HG03108 (cell line): ENCODE measurements around the gene VAV2.
A peak's percentile ranks its signal among the peaks of the same experiment; 100 is the strongest.

Source experiments
- ATAC-seq: cut with Tn5 transposase; IDR thresholded peaks from one replicate; pipeline ENCODE4 v1.9.1; 2021; ENCODE audit warnings: moderate library complexity; ENCODE audit not compliant: unreplicated experiment

Gene VAV2

DNA sequence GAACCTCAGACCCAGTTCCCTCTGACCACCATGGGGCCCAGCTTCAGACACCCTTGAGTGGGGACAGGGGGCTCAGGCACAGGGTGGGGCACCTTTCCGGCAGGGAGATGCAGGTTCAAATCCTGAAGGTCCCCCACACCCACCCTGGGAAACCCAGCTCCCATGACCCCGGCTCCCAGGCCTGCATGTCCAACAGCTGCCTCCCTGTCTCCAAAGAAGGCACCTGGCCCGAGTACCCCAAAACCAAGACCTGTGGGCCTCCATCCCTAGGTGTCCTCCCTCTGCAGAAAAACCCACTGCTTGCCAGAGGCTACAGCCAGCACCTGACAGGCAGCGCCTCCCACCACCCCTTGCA is 38.5 kb downstream of the VAV2 start:
- no peak for ATAC-seq

GRCh38 chr9:133952598-133953550 is 39.2 kb downstream of the VAV2 start:
- ATAC-seq: no peak

GRCh38 chr9:133951265-133951664 is 40.9 kb downstream of the VAV2 start:
- ATAC-seq: no peak

DNA sequence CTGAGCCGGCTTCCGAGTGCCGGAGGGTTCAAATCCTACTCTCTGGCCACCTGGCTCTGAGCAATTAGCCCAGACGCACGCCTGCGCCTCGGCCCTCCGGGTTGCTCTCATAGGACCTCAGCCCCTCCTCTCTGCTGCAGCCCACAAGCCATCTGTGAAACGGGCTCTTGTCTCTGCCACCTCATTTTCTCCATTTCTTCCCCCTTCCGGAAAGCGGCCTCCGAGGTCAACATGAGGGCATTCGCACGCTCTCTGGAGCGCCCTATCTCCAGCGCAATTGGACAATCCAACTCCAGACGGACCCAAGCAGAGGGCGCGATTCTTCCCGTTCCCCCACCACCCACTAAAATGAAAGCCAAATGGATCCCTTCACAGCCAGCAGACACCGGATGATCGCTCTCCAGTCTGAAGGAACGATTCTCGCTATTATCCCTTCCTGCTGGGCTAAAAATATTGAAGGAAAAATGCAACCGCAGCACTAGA is 41.5 kb downstream of the VAV2 start:
- no peak for ATAC-seq

DNA sequence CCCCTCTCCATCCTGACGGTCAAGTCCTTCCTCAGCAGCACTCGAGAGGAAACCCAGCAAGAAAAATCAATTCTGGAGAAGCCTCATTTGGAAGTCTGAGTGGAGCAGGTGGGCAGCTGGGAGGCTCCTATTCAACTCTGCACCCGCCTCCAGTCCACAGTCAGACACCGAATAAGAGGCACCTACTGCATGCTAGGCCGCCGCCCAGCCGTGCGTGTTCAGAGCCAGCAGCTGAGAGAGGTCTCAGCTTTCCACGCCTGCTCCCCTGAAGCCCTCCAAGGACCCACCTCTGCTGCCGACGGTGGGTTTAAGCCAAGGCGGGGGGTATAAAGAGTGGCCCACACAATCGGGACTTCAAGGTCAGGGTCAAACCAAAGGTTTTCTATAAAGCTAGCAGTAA is 41.9 kb downstream of the VAV2 start:
- no peak for ATAC-seq

DNA sequence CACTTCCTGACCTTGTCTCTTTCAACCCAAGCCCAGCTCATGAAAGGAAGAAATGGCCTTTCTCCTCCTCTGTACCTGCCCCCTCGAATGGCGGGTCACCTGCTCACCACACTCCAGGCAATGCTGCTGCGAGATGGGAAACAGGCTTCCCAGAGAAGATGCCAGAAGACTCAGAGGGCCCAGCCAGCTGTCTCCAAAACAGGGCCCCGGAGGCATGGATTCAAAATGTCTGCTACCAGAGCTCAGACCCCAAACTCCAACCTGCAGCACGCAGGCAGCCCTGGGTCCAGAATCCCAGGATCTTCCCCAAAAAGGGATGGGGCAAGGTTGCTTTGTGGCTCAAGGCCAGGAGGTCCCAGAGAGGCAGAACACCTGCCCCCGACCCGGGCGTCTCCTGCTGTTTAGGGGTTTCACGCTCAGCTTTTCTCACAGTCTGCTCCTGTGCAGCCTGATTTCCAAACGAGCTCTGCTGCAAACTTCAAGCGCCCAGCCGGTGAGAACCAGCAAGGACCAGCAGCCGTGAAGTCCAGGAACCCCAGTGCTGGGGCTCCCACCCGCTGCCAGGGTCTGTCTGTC is 42.5 kb downstream of the VAV2 start:
- no peak for ATAC-seq

DNA sequence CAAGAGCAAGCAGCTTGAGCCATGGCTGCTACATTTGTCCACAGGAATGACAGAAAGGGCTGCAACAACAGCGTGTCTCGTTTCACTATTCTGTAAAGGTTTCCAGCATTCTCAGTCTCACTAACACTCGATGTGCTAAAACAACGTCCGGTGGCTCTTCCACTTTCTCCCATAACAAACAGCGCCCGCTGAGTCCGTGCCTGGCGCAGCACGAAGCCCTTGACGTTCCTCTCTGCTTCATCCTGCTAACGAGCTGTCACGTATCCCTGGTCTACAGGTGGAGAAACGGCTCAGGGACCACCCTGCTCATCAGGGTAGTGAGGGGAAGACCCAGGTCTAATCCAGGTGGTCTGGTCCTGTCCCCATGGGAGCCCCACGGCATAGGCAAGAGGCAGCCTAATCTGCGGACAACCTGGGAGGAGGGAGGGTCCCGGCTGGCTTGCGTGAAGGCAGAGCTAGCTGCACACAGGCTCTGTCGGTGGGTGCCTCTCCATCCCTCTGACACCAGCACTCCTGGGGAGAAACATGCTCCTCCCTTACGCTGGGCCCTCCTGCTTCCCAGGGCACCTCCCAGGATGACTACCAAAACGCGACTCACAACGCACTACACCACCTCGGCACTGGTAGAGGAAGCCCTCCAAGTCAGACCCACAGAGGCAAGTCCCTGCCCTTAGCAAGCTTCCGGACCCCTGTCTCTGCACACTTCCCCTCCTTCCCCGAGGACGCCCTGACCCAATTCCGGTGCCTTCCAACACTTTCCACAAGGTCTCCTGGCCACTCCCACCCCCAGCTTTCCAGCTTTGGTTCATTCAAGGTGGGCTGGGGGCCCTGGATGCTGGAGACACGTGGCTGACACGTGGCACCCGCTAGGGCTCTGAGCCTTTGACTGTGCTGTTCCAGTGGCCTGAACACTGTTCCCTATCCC is 43.3 kb downstream of the VAV2 start:
- no peak for ATAC-seq

DNA sequence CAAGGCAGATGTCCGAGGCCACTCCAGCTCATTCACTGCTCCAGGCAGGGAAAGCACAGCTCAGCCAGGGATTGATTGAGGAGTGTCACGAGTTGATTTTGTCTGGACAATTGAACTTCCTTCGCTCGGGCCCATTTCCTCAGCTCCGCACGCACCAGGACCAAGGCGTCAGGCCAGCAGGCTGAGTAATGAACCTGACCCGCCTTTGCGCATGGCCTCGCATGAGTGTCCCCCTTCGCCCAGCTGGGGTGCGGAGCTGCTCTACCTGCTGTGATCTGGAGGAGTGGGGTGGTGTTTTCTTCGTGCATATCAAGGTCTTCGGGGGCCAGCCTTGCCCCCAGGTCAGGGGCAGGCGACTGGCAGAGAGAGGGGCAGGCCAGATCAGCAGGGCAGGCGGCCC is 44.0 kb downstream of the VAV2 start:
- ATAC-seq: no peak

DNA sequence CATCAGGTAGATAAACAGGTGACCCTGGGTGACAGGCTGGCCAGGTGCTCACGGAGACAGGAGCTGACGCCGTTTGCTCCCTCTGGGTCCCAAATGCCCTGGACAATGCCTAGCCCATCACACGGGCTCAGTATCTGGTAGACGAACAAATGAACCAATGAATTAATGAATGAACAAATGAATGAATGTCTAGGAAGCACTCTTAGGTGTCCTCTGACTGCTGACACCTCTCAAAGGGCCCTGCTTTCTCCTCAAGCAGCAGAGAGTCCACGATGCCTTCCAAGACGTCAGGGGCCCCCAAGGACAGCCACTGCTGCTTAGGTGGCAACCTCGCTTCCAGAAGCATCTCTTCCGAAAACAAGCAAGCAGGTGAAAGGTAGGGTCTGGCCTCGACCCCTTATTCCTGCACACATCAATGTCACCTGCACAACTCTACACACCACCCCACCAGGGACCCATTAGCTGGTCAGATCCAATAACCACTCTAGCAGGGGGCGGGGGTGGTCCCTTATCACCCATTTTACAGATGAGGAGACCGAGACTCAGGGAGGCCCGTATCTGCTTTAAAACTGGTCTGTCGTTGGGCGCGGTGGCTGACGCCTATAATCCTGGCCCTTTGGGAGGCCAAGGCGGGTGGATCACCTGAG is 45.2 kb downstream of the VAV2 start:
- ATAC-seq: no peak

GRCh38 chr9:133945977-133946753 is 46.0 kb downstream of the VAV2 start:
- ATAC-seq: peak; percentile 52

DNA sequence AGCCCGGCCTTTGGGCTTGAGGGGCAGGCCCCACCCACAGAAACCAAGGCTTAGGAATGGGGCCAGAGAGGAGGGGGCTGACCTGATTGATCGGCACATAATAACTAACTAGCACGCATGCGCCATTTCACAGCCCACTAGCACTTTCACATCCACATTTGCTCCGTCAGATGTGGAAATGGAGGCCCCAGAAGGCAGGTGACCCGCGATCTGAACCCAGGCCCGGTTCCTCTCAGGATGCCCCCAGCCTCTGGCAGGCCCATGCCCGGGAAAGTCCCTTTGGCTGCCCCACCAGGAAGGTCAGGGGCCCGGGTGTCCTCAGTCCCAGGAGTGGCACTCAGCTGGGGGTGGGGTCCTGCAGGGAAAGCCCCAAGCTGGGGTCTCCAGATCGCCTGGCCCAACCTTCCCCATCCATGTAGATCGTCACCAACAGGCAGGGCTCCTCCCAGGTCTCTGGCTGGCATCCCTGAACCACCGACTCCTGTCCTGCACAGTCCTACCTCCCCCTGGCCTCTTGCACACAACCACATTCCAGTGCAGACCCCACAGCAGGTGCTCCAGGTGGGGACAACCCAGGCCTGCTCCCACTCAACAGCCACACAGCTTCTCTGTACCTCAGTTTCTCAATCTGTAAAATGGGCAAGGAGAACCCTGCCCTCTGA is 46.7 kb downstream of the VAV2 start:
- peak; percentile 49 for ATAC-seq

DNA sequence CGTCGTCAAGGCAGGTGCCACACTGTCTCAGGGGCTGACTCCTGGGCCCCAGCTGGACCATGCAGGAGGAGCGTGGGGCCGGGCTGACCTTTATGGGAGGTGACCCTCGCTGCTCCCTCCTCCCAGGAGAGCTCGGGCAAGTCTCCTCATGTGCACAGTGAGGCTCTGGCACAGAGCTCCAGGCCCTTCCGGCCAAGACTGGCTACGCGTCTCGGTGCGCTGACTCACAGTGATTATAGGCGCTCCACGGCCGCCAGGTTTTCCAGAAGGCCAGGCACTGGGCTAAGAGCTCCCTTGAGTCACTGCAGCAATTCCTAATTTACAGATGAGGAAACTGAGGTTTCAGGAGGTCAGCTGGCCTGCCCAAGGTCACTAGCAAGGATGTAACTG is 47.4 kb downstream of the VAV2 start:
- no peak for ATAC-seq

- no peak for ATAC-seq
These were observed 48.1 kb downstream of the VAV2 start for GRCh38 chr9:133943781-133944745.

DNA sequence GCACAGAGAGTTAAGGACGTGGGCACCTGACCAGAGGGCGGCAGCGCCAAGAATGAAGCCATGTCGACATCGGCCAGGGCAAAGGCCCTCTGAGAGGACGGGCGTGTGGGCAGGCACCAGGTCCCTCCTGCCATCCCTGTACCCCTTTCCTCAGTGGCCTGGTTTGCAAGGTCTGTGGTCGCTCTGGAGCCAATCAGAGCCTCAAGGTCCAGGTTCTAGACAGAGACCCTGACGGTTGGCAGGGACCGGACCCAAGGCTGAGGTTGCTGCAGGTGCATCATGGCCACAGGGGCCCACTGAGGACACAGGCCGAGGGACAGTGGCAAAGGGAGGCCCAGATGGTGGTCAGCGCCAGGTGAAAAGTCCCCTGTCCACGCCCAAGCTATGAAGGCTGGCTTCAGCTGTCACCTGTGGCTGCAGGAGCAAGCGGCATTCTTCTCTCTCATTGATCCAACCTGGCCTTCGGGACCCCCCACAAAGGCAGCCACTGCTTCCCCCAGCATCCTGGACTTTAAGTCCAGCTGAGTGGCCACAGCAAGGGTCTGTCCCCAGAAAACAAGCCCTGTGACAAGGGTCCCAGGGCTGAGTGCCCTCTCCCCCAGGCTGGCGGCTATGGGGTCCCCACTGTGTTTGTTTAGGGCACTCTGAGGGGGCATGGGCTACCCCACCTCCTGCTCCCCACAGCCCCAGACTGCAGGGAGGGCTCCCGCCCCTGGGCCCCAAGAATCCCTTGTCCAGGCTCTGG is 48.9 kb downstream of the VAV2 start:
- ATAC-seq: no peak

DNA sequence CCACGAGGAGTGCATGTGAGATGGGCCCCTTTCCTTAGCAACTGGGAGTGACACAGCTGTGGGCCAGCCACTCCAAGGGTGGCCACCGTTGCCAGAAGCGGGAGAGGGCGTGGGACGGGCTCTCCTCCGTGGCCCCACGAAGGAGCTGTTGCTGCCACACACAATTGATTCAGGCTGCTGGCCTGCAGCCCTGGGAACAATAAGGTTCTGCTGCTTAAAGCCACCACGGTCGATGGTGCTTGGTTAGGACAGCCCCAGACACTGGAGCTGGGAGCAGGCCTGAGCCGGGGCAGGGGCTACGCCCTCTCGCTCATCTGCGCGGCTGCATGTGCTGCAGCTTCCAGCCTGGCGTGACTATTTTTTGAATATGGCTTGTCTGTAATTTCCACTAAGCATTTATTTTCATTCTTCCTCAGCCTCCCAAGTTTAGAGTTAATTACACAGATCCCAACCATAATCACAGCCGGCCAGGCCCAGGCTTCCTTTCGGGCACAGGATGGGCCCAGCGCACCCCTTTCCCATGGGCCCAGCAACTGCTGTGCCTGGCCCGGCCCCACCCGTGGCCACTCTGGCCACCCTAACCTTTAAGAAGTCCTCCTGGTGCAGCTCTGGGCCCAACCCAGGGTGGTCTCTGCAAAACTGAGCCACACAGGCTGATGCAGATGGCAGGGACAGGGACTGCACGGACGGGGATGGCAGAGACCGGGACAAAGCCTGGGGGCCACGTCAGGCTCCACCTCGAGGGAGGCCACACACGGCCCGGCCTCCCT is 49.7 kb downstream of the VAV2 start:
- ATAC-seq: no peak

GRCh38 chr9:133939845-133940244 is 52.3 kb downstream of the VAV2 start:
- ATAC-seq: no peak
